ENCODE data around the gene CALCOCO2. TPM values are rescaled to one million over a fixed set of nuclear protein-coding genes. Genes with fewer than 3 reads are reported as not detected.

CALCOCO2 gene
- total RNA-seq, 1 donor from 2014 or later, result 45.1 TPM

GRCh38 chr17:48873696-48874443, 43.0 kb downstream of the CALCOCO2 start:
- no peak for DNase-seq (ENCODE audit: low read depth)
- Histone ChIP-seq H3K4me3 (ENCODE audit: low read depth, low read length) (no peak overlapping the region), H3K27me3 (ENCODE audit: control insufficient read depth, insufficient read depth, low read length) (peaks cover 3% of the 10 kb centered on the region), H3K36me3 (ENCODE audit: control insufficient read depth, insufficient read depth, low read length) (no peaks in the 10 kb centered on the region)
- TF ChIP-seq CTCF (IDR thresholded peaks at IDR 0.05; ENCODE audit: insufficient read depth, low read length, poor library complexity, severe bottlenecking), result no peak

- no peaks in the 10 kb centered on the region for H3K36me3 ChIP-seq (ENCODE audit: control insufficient read depth, insufficient read depth, low read length)
- no peaks in the 10 kb centered on the region for H3K27me3 ChIP-seq (ENCODE audit: control insufficient read depth, insufficient read depth, low read length)
- no peak overlapping the region for H3K4me3 ChIP-seq (ENCODE audit: low read depth, low read length)
- TF ChIP-seq CTCF (IDR thresholded peaks at IDR 0.05; ENCODE audit: insufficient read depth, low read length, poor library complexity, severe bottlenecking), result peak; percentile 92
- DNase-seq (ENCODE audit: low read depth), result peak; percentile 14
Observed at GRCh38 chr17:48878920-48879898, 48.4 kb downstream of the CALCOCO2 start.

- no peak for DNase-seq (ENCODE audit: low read depth)
- H3K4me3 ChIP-seq (ENCODE audit: low read depth, low read length), result no peak overlapping the region
- no peaks in the 10 kb centered on the region for H3K36me3 ChIP-seq (ENCODE audit: control insufficient read depth, insufficient read depth, low read length)
- no peaks in the 10 kb centered on the region for H3K27me3 ChIP-seq (ENCODE audit: control insufficient read depth, insufficient read depth, low read length)
- TF ChIP-seq CTCF (IDR thresholded peaks at IDR 0.05; ENCODE audit: insufficient read depth, low read length, poor library complexity, severe bottlenecking), result no peak
Observed at GRCh38 chr17:48882272-48882671, 51.4 kb downstream of the CALCOCO2 start.

GRCh38 chr17:48883171-48883570, 52.3 kb downstream of the CALCOCO2 start:
- no peak overlapping the region for H3K4me3 ChIP-seq (ENCODE audit: low read depth, low read length)
- peak; percentile 31 for DNase-seq (ENCODE audit: low read depth)
- H3K27me3 ChIP-seq (ENCODE audit: control insufficient read depth, insufficient read depth, low read length), result no peaks in the 10 kb centered on the region
- TF ChIP-seq CTCF (IDR thresholded peaks at IDR 0.05; ENCODE audit: insufficient read depth, low read length, poor library complexity, severe bottlenecking), result no peak
- H3K36me3 ChIP-seq (ENCODE audit: control insufficient read depth, insufficient read depth, low read length), result no peaks in the 10 kb centered on the region

GRCh38 chr17:48890086-48890485, 59.3 kb downstream of the CALCOCO2 start:
- H3K36me3 ChIP-seq (ENCODE audit: control insufficient read depth, insufficient read depth, low read length), result peaks cover 1% of the 10 kb centered on the region
- no peak overlapping the region for H3K4me3 ChIP-seq (ENCODE audit: low read depth, low read length)
- no peak for DNase-seq (ENCODE audit: low read depth)
- TF ChIP-seq CTCF (IDR thresholded peaks at IDR 0.05; ENCODE audit: insufficient read depth, low read length, poor library complexity, severe bottlenecking), result no peak
- H3K27me3 ChIP-seq (ENCODE audit: control insufficient read depth, insufficient read depth, low read length), result no peaks in the 10 kb centered on the region
